ENCODE data around the gene GALNT18.
"Not testable (repeated sequence)": the region's sequence is repeated elsewhere in the genome, so short reads cannot be mapped to it uniquely, and the experiment has no call there.

The GALNT18 gene

DNA sequence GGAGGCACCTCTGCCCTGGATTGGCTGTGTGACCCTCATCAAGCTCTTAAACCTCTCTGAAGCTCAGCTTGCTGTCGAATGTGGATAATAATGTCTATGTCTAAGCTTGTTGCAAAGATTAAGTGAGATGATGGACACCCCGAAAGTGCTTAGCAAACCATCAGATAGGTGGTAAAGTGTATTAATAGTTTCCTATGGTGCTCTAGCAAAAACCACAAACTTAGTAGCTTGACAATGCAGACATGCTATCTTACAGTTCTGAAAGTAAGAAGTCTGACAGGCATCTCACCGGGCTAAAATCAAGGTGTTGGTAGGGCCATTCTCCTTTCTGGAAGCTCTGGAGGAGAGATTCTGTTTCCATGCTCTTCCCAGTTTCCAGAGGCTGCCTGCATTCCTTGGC is 162.2 kb downstream of the GALNT18 start:
- no peak for DNase-seq (ENCODE audit: low spot score)

GRCh38 chr11:11458485-11458884 is 163.3 kb downstream of the GALNT18 start:
- no peak for DNase-seq (ENCODE audit: low spot score)

- no peak for DNase-seq (ENCODE audit: low spot score)
These were observed 163.8 kb downstream of the GALNT18 start for GRCh38 chr11:11458001-11458400.

- DNase-seq (ENCODE audit: low spot score), result no peak
These were observed 164.9 kb downstream of the GALNT18 start for GRCh38 chr11:11456866-11457265.

GRCh38 chr11:11454671-11455223 is 167.1 kb downstream of the GALNT18 start:
- no peak for DNase-seq (ENCODE audit: low spot score)

GRCh38 chr11:11451501-11452005 is 170.3 kb downstream of the GALNT18 start:
- DNase-seq (ENCODE audit: low spot score), result no peak

DNA sequence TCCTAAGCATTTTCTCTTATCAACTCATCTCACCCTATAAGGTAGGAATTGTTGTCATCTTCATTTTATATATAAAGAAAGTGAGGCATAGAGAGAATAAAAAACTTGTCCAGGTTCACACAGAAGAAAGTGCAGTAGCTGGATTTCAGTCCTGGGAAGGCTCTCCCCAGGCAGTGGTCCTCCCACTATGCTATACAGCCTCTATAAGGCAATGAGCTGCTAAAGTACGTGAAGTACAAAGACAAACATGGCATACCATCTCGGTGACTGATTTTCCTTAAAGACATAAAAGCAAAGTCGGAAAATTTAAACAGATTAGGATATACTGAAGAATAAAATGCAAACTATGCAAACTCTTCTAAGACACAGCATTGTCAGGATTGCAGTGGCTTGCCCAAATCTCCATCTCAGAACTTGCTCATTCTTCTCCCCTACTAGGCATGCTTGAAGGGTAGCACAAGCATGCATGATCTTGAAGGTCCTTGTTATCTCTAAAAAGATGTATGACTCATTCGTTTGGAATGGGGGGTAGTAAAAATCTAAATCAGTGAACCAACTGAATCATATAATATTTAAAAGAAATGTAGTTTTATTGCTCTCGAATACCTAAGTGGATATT is 171.0 kb downstream of the GALNT18 start:
- DNase-seq (ENCODE audit: low spot score), result no peak

DNA sequence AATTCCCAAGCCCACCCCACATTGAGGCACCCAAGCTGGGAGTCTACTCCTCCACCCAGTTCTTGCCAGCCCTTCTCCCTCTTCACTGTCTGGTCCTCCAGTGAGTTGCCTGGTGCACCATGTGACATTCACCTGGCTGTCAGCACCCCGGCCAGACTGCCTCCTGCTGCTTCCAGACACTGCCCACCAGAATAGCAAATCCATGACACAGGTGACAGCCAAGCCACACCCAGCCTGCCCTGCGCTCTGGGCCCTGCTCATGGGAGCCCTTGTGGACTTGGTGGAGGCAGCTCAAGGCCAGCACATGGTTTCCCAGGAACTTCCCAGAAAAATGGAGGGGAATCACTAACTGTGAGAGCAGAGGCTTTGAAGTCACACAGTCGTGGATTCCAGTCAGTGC is 172.5 kb downstream of the GALNT18 start:
- no peak for DNase-seq (ENCODE audit: low spot score)

- DNase-seq (ENCODE audit: low spot score), result no peak
These were observed 173.2 kb downstream of the GALNT18 start for GRCh38 chr11:11448626-11449025.

DNA sequence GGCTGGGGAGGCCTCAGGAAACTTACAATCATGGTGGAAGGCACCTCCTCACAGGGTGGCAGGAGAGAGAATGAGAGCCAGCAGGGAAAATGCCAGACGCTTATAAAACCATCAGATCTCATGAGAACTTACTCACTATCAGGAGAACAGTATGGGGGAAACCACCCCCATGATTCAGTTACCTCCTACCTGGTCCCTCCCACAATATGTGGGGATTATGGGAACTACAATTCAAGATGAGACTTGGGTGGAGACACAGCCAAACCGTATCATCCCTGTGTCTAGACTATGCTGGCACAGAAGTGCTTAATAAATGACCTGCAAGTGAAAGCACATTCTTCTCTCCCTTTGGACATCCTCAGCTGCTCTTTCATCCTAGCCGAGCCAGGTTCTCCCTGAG is 174.2 kb downstream of the GALNT18 start:
- not testable (repeated sequence) for DNase-seq (ENCODE audit: low spot score)

DNA sequence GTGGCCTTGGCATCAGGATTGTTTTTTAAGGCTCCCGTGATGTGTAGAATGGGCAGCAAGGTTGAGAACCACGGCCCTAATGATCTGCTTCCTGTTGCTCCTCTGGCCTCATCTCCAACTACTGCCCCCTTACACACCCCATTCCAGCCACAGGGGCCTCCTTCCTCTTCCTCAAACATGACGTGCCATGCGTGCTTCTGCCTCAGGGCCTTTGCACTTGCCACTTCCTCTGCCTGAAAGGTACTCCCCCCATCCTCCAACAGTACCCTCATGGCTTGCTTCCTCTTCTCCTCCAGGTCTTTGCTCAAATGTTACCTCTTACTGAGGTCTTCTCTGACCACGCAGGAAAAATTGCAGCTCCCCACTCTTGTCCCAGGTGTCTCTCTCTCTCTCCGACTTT is 174.8 kb downstream of the GALNT18 start:
- DNase-seq (ENCODE audit: low spot score), result no peak

- no peak for DNase-seq (ENCODE audit: low spot score)
These were observed 175.2 kb downstream of the GALNT18 start for GRCh38 chr11:11446564-11446963.

- no peak for DNase-seq (ENCODE audit: low spot score)
These were observed 176.2 kb downstream of the GALNT18 start for GRCh38 chr11:11445441-11446185.

- no peak for DNase-seq (ENCODE audit: low spot score)
These were observed 177.0 kb downstream of the GALNT18 start for GRCh38 chr11:11444804-11445131.

DNA sequence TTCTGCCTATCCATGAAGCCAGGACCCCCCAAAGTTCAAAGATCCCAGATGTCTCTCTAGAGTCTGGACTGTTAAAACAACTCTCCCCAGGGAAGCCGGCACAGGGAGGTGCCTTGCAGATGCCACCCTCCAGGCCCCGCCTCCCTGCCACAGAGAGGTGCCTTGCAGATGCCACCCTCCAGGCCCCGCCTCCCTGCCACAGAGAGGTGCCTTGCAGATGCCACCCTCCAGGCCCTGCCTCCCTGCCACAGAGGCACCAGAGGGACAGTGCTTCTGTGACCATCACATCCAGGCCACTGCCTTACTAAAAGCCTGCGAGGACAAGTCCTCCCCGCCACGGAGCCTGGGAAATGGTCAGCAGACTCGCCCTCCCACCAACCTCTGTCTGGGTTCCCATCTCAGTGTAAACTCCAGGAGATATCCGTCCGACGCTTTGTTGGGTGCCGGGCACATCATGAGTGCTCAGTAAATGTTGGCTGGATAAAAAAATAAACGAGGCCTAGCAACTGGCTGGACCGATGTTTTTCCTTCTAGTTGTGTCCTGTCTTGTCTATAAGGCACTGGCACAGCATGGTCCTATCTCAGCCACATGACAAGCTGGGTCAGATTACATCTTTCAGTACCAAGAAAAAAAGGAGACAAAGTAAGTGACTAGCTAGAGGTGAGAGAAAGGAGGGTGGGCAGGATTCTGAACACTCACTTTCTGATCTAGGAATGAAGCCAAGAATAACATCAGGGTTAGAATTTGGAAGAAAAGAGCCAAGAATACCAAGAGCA is 177.6 kb downstream of the GALNT18 start:
- no peak for DNase-seq (ENCODE audit: low spot score)

GRCh38 chr11:11442791-11443190 is 179.0 kb downstream of the GALNT18 start:
- DNase-seq (ENCODE audit: low spot score), result no peak

GRCh38 chr11:11441516-11441915 is 180.3 kb downstream of the GALNT18 start:
- DNase-seq (ENCODE audit: low spot score), result no peak

GRCh38 chr11:11441091-11441490 is 180.7 kb downstream of the GALNT18 start:
- no peak for DNase-seq (ENCODE audit: low spot score)

DNA sequence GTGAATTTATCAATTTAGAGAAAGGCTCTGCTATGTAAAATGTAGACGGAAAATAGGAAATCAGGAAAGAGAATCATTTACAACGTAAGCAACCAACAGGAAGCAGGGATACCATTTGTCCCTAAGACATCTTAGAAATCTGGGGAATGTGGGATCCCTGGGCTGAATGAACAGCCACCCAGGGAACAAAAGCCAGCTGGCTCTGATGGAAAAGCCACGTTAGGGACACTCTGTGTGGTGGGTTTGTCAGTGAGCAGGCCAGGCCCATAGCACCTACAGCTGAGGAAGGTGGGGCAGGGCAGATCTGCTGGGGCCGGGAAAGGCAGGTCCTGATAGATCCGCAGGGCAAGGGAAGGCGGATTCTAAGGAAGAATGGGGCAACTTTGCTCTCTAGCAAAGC is 181.7 kb downstream of the GALNT18 start:
- no peak for DNase-seq (ENCODE audit: low spot score)

DNA sequence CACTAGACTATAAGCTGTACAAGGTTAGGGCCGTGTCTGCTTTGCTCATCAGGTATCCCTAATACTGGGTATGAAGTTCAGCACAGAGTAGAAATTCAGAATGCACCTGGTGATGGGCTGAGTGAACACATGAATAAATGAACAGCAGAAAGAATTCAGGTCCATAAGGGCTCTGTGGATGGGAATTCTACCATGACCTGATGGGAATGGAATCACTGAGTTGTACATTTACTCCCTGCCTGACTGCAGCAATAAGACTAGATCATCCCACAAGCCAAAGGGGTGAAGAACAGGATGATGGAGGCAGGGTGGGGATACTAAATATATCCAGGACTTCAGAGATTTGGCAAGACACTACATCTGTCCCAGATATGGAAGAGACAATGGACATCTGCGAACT is 182.2 kb downstream of the GALNT18 start:
- DNase-seq (ENCODE audit: low spot score), result no peak

DNA sequence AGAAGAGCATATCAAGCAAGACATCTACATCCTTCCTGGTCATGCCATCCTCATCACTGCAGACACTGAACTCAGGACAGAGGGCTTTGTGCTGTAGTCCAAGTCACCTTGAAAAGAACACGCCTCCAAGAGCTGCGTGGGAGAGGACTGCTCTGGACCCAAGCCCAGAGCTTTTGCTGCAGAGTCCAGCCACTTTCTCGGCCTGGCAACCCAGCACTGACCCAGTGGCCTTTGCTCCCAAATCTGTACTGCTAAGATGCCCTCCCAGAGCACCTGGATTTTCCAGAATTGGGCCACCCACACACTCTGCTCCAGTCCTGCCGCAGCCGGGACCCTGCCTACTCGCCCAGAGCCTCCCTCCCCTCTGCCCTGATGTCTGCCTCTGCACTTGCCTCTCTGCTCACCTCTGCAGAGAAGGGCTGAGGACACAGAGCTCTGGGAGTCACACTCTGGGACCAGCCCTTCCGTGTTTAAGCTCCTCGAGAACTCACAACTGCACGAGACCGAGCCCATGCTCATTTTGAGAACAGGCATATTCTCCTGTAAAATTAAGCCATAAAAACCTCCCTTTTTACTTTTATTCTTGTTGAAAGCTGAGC is 185.0 kb downstream of the GALNT18 start:
- no peak for DNase-seq (ENCODE audit: low spot score)

- no peak for DNase-seq (ENCODE audit: low spot score)
These were observed 186.2 kb downstream of the GALNT18 start for GRCh38 chr11:11435635-11436034.

All from NAMALWA (cell line).